Measurements from ENCODE around the gene KLF11. TPM values are rescaled to one million over a fixed set of nuclear protein-coding genes. Genes with fewer than 3 reads are reported as not detected.

The KLF11 gene
- polyA plus RNA-seq = 10 to 100 TPM in 1 of 4 donors, 1 to 10 TPM in 3; 1.8 to 11.3 (median 6.2) TPM
- long read RNA-seq, donor 1 = 0 reads
- long read RNA-seq, donor 2 = 0 reads
- long read RNA-seq, donor 3 = 0 reads
- long read RNA-seq, donor 4 = 0 reads
- long read RNA-seq, donor 5 = 0 reads
- long read RNA-seq, donor 6, full-length matches to known transcripts = 2 of 2 reads
- long read RNA-seq, donor 6, partial matches to known transcripts = 0 of 2 reads
- long read RNA-seq, donor 6, other reads (novel, unspliced or antisense) = 0 of 2 reads
- long read RNA-seq, donor 7 = 0 reads
- long read RNA-seq, donor 8 = 0 reads
- long read RNA-seq, donor 9, partial matches to known transcripts = 6 of 6 reads
- long read RNA-seq, donor 9, other reads (novel, unspliced or antisense) = 0 of 6 reads
- long read RNA-seq, donor 10, full-length matches to known transcripts = 4 of 4 reads
- long read RNA-seq, donor 10, partial matches to known transcripts = 0 of 4 reads
- long read RNA-seq, donor 10, other reads (novel, unspliced or antisense) = 0 of 4 reads

GRCh38 chr2:10043256-10043905, at the start of gene KLF11:
Gene KLF11, plus strand, starts transcription at chr2:10043550. Its CDS starts 167 bp downstream, at chr2:10043717.
- peak within 1 kb of the TSS; percentile 90 to 99 (median 98) for H3K27ac ChIP-seq (ENCODE audit: low read depth in 1 of 3, low read length in 2 of 3)
- DNase-seq (peak; percentile 88 to 95), FAIRE-seq (no peak)
- H3K36me3 ChIP-seq (ENCODE audit: control insufficient read depth in 3 of 3, insufficient read depth in 2 of 3, low read depth in 1 of 3, low read length in 3 of 3) = peaks cover 0 to 34% (median 4%) of the 10 kb centered on the region in 3 donors
- H3K9me3 ChIP-seq (ENCODE audit: control insufficient read depth in 2 of 2, insufficient read depth in 1 of 2, low read depth in 1 of 2, low read length in 1 of 2) = peaks cover 0 to 22% of the 10 kb centered on the region in 2 donors
- H3K4me1 ChIP-seq (ENCODE audit: control insufficient read depth in 3 of 3, insufficient read depth in 2 of 3, low read depth in 1 of 3, low read length in 2 of 3) = peaks cover 2 to 24% (median 5%) of the 10 kb centered on the region in 3 donors
- H3K27me3 ChIP-seq (ENCODE audit: control insufficient read depth in 3 of 3, insufficient read depth in 3 of 3, low read length in 3 of 3) = peaks cover 0 to 4% (median 0%) of the 10 kb centered on the region in 3 donors
- H3K4me3 ChIP-seq (ENCODE audit: low read depth in 1 of 3, low read length in 3 of 3) = peak within 1 kb of the TSS; percentile 55 to 77 (median 62)
- 1 to 2% (median 2%) methylated on average over 29 to 103 of the region's 104 CpGs for WGBS, 3 donors

GRCh38 chr2:9994462-9994861, 48.9 kb upstream of the KLF11 start:
- peaks cover 0 to 24% (median 0%) of the 10 kb centered on the region in 3 donors for H3K36me3 ChIP-seq (ENCODE audit: control insufficient read depth in 3 of 3, insufficient read depth in 2 of 3, low read depth in 1 of 3, low read length in 3 of 3)
- H3K9me3 ChIP-seq (ENCODE audit: control insufficient read depth in 2 of 2, insufficient read depth in 1 of 2, low read depth in 1 of 2, low read length in 1 of 2) = no peaks in the 10 kb centered on the region
- 96 to 99% (median 98%) methylated on average over 11 of the region's 11 CpGs for WGBS, 3 donors
- H3K27ac ChIP-seq (ENCODE audit: low read depth in 1 of 3, low read length in 2 of 3) = no peak overlapping the region
- no peaks in the 10 kb centered on the region for H3K27me3 ChIP-seq (ENCODE audit: control insufficient read depth in 3 of 3, insufficient read depth in 3 of 3, low read length in 3 of 3)
- no peak overlapping the region for H3K4me3 ChIP-seq (ENCODE audit: low read depth in 1 of 3, low read length in 3 of 3)
- H3K4me1 ChIP-seq (ENCODE audit: control insufficient read depth in 3 of 3, insufficient read depth in 2 of 3, low read depth in 1 of 3, low read length in 2 of 3) = peaks cover 2 to 5% (median 2%) of the 10 kb centered on the region in 3 donors
- FAIRE-seq = no peak
- DNase-seq = no peak

GRCh38 chr2:9995059-9995458, 48.3 kb upstream of the KLF11 start:
- Histone ChIP-seq H3K36me3 (ENCODE audit: control insufficient read depth in 3 of 3, insufficient read depth in 2 of 3, low read depth in 1 of 3, low read length in 3 of 3) (peaks cover 0 to 24% (median 0%) of the 10 kb centered on the region in 3 donors), H3K4me3 (ENCODE audit: low read depth in 1 of 3, low read length in 3 of 3) (no peak overlapping the region), H3K9me3 (ENCODE audit: control insufficient read depth in 2 of 2, insufficient read depth in 1 of 2, low read depth in 1 of 2, low read length in 1 of 2) (no peaks in the 10 kb centered on the region), H3K27ac (ENCODE audit: low read depth in 1 of 3, low read length in 2 of 3) (no peak overlapping the region), H3K27me3 (ENCODE audit: control insufficient read depth in 3 of 3, insufficient read depth in 3 of 3, low read length in 3 of 3) (no peaks in the 10 kb centered on the region), H3K4me1 (ENCODE audit: control insufficient read depth in 3 of 3, insufficient read depth in 2 of 3, low read depth in 1 of 3, low read length in 2 of 3) (peaks cover 2 to 5% (median 2%) of the 10 kb centered on the region in 3 donors)
- FAIRE-seq = no peak
- 92 to 94% (median 93%) methylated on average over 5 of the region's 5 CpGs for WGBS, 3 donors
- no peak for DNase-seq

- no peaks in the 10 kb centered on the region for H3K27me3 ChIP-seq (ENCODE audit: control insufficient read depth in 3 of 3, insufficient read depth in 3 of 3, low read length in 3 of 3)
- FAIRE-seq = no peak
- no peak overlapping the region for H3K4me3 ChIP-seq (ENCODE audit: low read depth in 1 of 3, low read length in 3 of 3)
- H3K9me3 ChIP-seq (ENCODE audit: control insufficient read depth in 2 of 2, insufficient read depth in 1 of 2, low read depth in 1 of 2, low read length in 1 of 2) = no peaks in the 10 kb centered on the region
- 88 to 96% (median 92%) methylated on average over 7 of the region's 7 CpGs for WGBS, 3 donors
- no peak overlapping the region for H3K27ac ChIP-seq (ENCODE audit: low read depth in 1 of 3, low read length in 2 of 3)
- DNase-seq = no peak
- peaks cover 0 to 2% (median 0%) of the 10 kb centered on the region in 3 donors for H3K4me1 ChIP-seq (ENCODE audit: control insufficient read depth in 3 of 3, insufficient read depth in 2 of 3, low read depth in 1 of 3, low read length in 2 of 3)
- peaks cover 0 to 28% (median 0%) of the 10 kb centered on the region in 3 donors for H3K36me3 ChIP-seq (ENCODE audit: control insufficient read depth in 3 of 3, insufficient read depth in 2 of 3, low read depth in 1 of 3, low read length in 3 of 3)
Measured at GRCh38 chr2:9996321-9996720, 47.0 kb upstream of the KLF11 start.

- Histone ChIP-seq H3K4me1 (ENCODE audit: control insufficient read depth in 3 of 3, insufficient read depth in 2 of 3, low read depth in 1 of 3, low read length in 2 of 3) (peaks cover 0 to 2% (median 0%) of the 10 kb centered on the region in 3 donors), H3K27ac (ENCODE audit: low read depth in 1 of 3, low read length in 2 of 3) (no peak overlapping the region), H3K9me3 (ENCODE audit: control insufficient read depth in 2 of 2, insufficient read depth in 1 of 2, low read depth in 1 of 2, low read length in 1 of 2) (no peaks in the 10 kb centered on the region), H3K27me3 (ENCODE audit: control insufficient read depth in 3 of 3, insufficient read depth in 3 of 3, low read length in 3 of 3) (no peaks in the 10 kb centered on the region), H3K4me3 (ENCODE audit: low read depth in 1 of 3, low read length in 3 of 3) (no peak overlapping the region), H3K36me3 (ENCODE audit: control insufficient read depth in 3 of 3, insufficient read depth in 2 of 3, low read depth in 1 of 3, low read length in 3 of 3) (peaks cover 0 to 31% (median 0%) of the 10 kb centered on the region in 3 donors)
- FAIRE-seq = no peak
- 62 to 66% (median 64%) methylated on average over 7 of the region's 7 CpGs for WGBS, 3 donors
- DNase-seq = no peak
Measured at GRCh38 chr2:9997936-9998335, 45.4 kb upstream of the KLF11 start.

- no peak for DNase-seq
Measured at GRCh38 chr2:9998916-9999654, 44.3 kb upstream of the KLF11 start.

GRCh38 chr2:9999693-10000092, 43.7 kb upstream of the KLF11 start:
- H3K27ac ChIP-seq (ENCODE audit: low read depth in 1 of 3, low read length in 2 of 3) = no peak overlapping the region
- no peak for FAIRE-seq
- WGBS, 3 donors = 81 to 100% (median 92%) methylated on average over 1 of the region's 1 CpG

More at GRCh38 chr2:9998916-9999654, 44.3 kb upstream of the KLF11 start:
- 90 to 94% (median 92%) methylated on average over 20 of the region's 20 CpGs for WGBS, 3 donors
- Histone ChIP-seq H3K27me3 (ENCODE audit: control insufficient read depth in 3 of 3, insufficient read depth in 3 of 3, low read length in 3 of 3) (no peaks in the 10 kb centered on the region), H3K9me3 (ENCODE audit: control insufficient read depth in 2 of 2, insufficient read depth in 1 of 2, low read depth in 1 of 2, low read length in 1 of 2) (no peaks in the 10 kb centered on the region), H3K4me3 (ENCODE audit: low read depth in 1 of 3, low read length in 3 of 3) (no peak overlapping the region), H3K27ac (ENCODE audit: low read depth in 1 of 3, low read length in 2 of 3) (no peak overlapping the region), H3K36me3 (ENCODE audit: control insufficient read depth in 3 of 3, insufficient read depth in 2 of 3, low read depth in 1 of 3, low read length in 3 of 3) (peaks cover 0 to 31% (median 0%) of the 10 kb centered on the region in 3 donors), H3K4me1 (ENCODE audit: control insufficient read depth in 3 of 3, insufficient read depth in 2 of 3, low read depth in 1 of 3, low read length in 2 of 3) (no peaks in the 10 kb centered on the region)
- no peak for FAIRE-seq

GRCh38 chr2:10000541-10000940, 42.8 kb upstream of the KLF11 start:
- H3K9me3 ChIP-seq (ENCODE audit: control insufficient read depth in 2 of 2, insufficient read depth in 1 of 2, low read depth in 1 of 2, low read length in 1 of 2) = peaks cover 0 to under 1% of the 10 kb centered on the region in 2 donors

More at GRCh38 chr2:9999693-10000092, 43.7 kb upstream of the KLF11 start:
- no peaks in the 10 kb centered on the region for H3K4me1 ChIP-seq (ENCODE audit: control insufficient read depth in 3 of 3, insufficient read depth in 2 of 3, low read depth in 1 of 3, low read length in 2 of 3)
- no peaks in the 10 kb centered on the region for H3K9me3 ChIP-seq (ENCODE audit: control insufficient read depth in 2 of 2, insufficient read depth in 1 of 2, low read depth in 1 of 2, low read length in 1 of 2)
- H3K27me3 ChIP-seq (ENCODE audit: control insufficient read depth in 3 of 3, insufficient read depth in 3 of 3, low read length in 3 of 3) = no peaks in the 10 kb centered on the region
- no peak overlapping the region for H3K4me3 ChIP-seq (ENCODE audit: low read depth in 1 of 3, low read length in 3 of 3)
- DNase-seq = no peak
- peaks cover 0 to 28% (median 0%) of the 10 kb centered on the region in 3 donors for H3K36me3 ChIP-seq (ENCODE audit: control insufficient read depth in 3 of 3, insufficient read depth in 2 of 3, low read depth in 1 of 3, low read length in 3 of 3)

More at GRCh38 chr2:10000541-10000940, 42.8 kb upstream of the KLF11 start:
- DNase-seq (no peak), FAIRE-seq (no peak)
- H3K4me1 ChIP-seq (ENCODE audit: control insufficient read depth in 3 of 3, insufficient read depth in 2 of 3, low read depth in 1 of 3, low read length in 2 of 3) = no peaks in the 10 kb centered on the region
- H3K27ac ChIP-seq (ENCODE audit: low read depth in 1 of 3, low read length in 2 of 3) = no peak overlapping the region
- H3K36me3 ChIP-seq (ENCODE audit: control insufficient read depth in 3 of 3, insufficient read depth in 2 of 3, low read depth in 1 of 3, low read length in 3 of 3) = peaks cover 0 to 25% (median 0%) of the 10 kb centered on the region in 3 donors
- peaks cover 0 to 2% (median 0%) of the 10 kb centered on the region in 3 donors for H3K27me3 ChIP-seq (ENCODE audit: control insufficient read depth in 3 of 3, insufficient read depth in 3 of 3, low read length in 3 of 3)
- 89 to 93% (median 92%) methylated on average over 8 of the region's 8 CpGs for WGBS, 3 donors
- H3K4me3 ChIP-seq (ENCODE audit: low read depth in 1 of 3, low read length in 3 of 3) = no peak overlapping the region

Data from small intestine (tissue), 16 donors.